ENCODE measurements around the gene KCTD19. TPM values are rescaled to one million over a fixed set of nuclear protein-coding genes. Genes with fewer than 3 reads are reported as not detected.
"Not testable (repeated sequence)": the region's sequence is repeated elsewhere in the genome, so short reads cannot be mapped to it uniquely, and the experiment has no call there.

Gene KCTD19
- total RNA-seq, 2 experiments from 2014 or later, result 3.0 to 3.9 TPM

DNA sequence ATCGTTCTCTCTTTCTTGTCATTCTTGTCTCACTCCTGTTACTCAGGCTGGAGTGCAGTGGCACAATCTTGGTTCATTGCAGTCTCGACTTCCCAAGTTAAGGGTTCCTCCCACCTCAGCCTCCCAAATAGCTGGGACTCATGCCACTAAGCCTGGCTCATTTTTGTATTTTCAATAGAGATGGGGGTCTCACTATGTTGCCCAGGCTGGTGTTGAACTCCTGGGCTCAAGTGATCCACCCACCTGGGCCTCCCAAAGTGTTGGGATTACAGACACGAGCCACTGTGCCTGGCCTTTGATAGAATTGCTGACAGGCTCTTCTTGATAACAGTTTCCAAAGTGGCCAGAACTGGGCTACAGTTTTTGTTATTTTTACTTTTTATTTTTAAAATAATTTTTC lies 34.5 kb upstream of the KCTD19 start:
- TF ChIP-seq, protein P1, sequence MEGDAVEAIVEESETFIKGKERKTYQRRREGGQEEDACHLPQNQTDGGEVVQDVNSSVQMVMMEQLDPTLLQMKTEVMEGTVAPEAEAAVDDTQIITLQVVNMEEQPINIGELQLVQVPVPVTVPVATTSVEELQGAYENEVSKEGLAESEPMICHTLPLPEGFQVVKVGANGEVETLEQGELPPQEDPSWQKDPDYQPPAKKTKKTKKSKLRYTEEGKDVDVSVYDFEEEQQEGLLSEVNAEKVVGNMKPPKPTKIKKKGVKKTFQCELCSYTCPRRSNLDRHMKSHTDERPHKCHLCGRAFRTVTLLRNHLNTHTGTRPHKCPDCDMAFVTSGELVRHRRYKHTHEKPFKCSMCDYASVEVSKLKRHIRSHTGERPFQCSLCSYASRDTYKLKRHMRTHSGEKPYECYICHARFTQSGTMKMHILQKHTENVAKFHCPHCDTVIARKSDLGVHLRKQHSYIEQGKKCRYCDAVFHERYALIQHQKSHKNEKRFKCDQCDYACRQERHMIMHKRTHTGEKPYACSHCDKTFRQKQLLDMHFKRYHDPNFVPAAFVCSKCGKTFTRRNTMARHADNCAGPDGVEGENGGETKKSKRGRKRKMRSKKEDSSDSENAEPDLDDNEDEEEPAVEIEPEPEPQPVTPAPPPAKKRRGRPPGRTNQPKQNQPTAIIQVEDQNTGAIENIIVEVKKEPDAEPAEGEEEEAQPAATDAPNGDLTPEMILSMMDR (IDR thresholded peaks at IDR 0.05), result no peak
- CTCF ChIA-PET, result interaction anchor here (1.6 kb wide), 1 partner anchor 33 kb away, joined by 5 read pairs; no protein-coding TSS in a partner anchor
- H3K27ac Mint-ChIP-seq, result no peak overlapping the region
- H3K4me3 Mint-ChIP-seq, result no peak overlapping the region
- POLR2A ChIA-PET, result interaction anchor here (1.2 kb wide), 1 partner anchor 20 kb away, joined by 3 read pairs; no protein-coding TSS in a partner anchor
- intact Hi-C loops (cut with micrococcal nuclease), result no loop called here
- no peaks in the 10 kb centered on the region for H3K9me3 Mint-ChIP-seq
- no peak for DNase-seq
- H3K4me1 Mint-ChIP-seq (ENCODE audit: low read depth), result peaks cover 7% of the 10 kb centered on the region
- ATAC-seq, result no peak
- no peaks in the 10 kb centered on the region for H3K36me3 Mint-ChIP-seq (ENCODE audit: low read depth)
- peaks cover 9% of the 10 kb centered on the region for H3K27me3 Mint-ChIP-seq

DNA sequence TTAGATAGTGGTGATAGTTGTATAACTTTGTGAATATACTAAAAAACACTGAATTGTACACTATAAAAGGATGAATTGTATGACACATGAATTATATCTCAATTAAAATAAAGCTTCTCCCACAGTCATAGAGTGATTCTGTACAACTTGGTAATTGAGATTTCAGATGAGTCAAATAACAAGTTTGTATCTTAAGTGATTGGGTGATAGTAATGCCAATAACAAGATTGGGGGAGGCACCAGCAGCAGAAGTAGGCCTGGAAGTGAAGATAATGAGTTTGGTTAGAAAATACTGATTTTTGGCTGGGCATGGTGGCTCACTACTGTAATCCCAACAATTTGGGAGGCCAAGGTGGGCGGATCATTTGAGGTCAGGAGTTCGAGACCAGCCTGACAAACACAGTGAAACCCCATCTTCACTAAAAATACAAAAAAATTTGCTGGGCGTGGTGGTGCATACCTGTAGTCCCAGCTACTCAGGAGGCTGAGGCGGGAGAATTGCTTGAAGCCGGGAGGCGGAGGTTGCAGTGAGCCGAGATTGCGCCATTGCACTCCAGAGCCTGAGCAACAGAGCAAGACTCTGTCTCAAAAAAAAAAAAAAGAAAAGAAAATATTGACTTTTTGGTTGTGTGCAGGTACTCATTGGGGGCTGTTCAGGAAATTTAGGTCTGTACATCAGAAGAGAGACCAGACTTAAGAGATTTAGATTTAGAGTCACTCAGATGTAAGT lies 33.2 kb upstream of the KCTD19 start:
- intact Hi-C loops (cut with micrococcal nuclease); H3K4me1 Mint-ChIP-seq (ENCODE audit: low read depth); H3K36me3 Mint-ChIP-seq (ENCODE audit: low read depth); DNase-seq; H3K9me3 Mint-ChIP-seq; H3K27me3 Mint-ChIP-seq; ATAC-seq; H3K4me3 Mint-ChIP-seq; H3K27ac Mint-ChIP-seq: not testable (repeated sequence)
- ChIA-PET CTCF (interaction anchor here (1.1 to 1.6 kb wide), 2 partner anchors 32 to 68 kb away, joined by 3 to 5 read pairs; no protein-coding TSS in a partner anchor), POLR2A (interaction anchor here (0.6 kb wide), 1 partner anchor 632 kb away, joined by 3 read pairs; no protein-coding TSS in a partner anchor)

DNA sequence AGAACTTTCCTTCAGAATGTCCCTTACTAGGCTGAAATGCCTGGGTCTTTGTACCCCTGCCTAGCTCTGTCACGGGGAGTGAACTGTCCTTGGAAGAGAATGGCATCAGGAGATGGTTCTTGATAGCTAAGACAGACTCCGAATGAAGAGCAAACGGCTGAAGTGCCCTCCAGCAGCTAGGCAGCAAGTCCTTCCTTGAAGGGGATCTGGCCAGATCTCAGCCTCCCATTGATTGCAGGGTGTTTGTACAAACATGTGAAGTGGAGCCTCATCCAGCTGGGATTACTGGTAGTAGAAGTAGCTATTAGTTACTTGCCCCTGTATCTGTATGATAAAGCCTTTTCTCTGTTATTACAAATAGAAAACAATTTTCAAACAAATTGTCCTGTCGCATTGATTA lies 31.0 kb upstream of the KCTD19 start:
- Mint-ChIP-seq H3K4me3 (no peak overlapping the region), H3K36me3 (ENCODE audit: low read depth) (no peaks in the 10 kb centered on the region), H3K9me3 (no peaks in the 10 kb centered on the region), H3K4me1 (ENCODE audit: low read depth) (peaks cover 2% of the 10 kb centered on the region), H3K27ac (no peak overlapping the region), H3K27me3 (peaks cover 5% of the 10 kb centered on the region)
- CTCF ChIA-PET, result interaction anchor here (0.8 to 2.0 kb wide), 8 partner anchors 9 to 91 kb away, joined by 3 to 5 read pairs (median 3); partner anchors contain the start of genes KCTD19 and LRRC36
- TF ChIP-seq, protein P1 (IDR thresholded peaks at IDR 0.05), result no peak
- ATAC-seq (no peak), DNase-seq (no peak)
- POLR2A ChIA-PET, result no interaction called here
- intact Hi-C loops (cut with micrococcal nuclease), result no loop called here

DNA sequence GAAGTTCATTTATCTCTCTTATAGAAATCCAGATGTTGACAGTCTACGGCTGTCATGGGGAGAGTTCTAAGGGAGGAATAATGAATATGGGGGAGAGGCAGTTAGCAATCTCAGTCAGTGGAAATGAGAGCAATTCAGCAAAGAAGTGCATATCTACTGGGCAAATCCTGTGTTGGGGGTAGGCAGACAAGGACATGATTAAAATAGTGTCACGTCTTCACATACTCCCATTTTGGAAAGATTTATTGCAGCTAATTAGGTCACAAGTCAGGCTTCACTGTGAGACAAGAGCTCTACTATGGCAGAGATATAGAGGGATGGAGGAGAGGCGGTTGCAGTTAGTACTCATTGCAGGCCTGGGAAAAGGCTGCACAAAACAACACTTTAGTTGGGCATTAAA lies 29.9 kb upstream of the KCTD19 start:
- no peaks in the 10 kb centered on the region for H3K9me3 Mint-ChIP-seq
- no peak for DNase-seq
- ATAC-seq, result no peak
- TF ChIP-seq, protein P1 (IDR thresholded peaks at IDR 0.05), result no peak
- CTCF ChIA-PET, result interaction anchor here (1.1 to 2.0 kb wide), 4 partner anchors 17 to 92 kb away, joined by 3 to 5 read pairs (median 4); no protein-coding TSS in a partner anchor
- no peak overlapping the region for H3K27ac Mint-ChIP-seq
- H3K4me3 Mint-ChIP-seq, result no peak overlapping the region
- POLR2A ChIA-PET, result no interaction called here
- H3K36me3 Mint-ChIP-seq (ENCODE audit: low read depth), result no peaks in the 10 kb centered on the region
- intact Hi-C loops (cut with micrococcal nuclease), result no loop called here
- peaks cover 5% of the 10 kb centered on the region for H3K27me3 Mint-ChIP-seq
- H3K4me1 Mint-ChIP-seq (ENCODE audit: low read depth), result peaks cover 2% of the 10 kb centered on the region

DNA sequence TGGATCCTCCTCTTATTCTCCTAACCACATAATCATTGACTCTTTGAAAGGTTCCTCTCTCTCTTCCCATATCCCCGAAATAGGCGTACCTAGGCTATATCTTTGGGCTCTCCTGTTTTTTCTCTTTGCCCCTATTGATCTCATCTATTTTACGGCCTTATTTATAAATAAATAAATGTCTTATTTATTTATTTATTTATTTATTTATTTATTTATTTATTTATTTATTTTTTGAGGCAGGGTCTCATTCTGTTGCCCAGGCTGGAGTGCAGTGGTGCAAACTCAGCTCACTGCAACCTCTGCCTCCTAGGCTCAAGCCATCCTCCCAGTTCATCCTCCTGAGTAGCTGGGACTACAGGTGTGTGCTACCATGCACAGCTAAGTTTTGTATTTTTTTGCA lies 25.9 kb upstream of the KCTD19 start:
- H3K27ac Mint-ChIP-seq; H3K36me3 Mint-ChIP-seq (ENCODE audit: low read depth); H3K4me3 Mint-ChIP-seq; DNase-seq; H3K4me1 Mint-ChIP-seq (ENCODE audit: low read depth); ATAC-seq; intact Hi-C loops (cut with micrococcal nuclease); H3K9me3 Mint-ChIP-seq; H3K27me3 Mint-ChIP-seq: not testable (repeated sequence)
- POLR2A ChIA-PET, result interaction anchor here (0.6 kb wide), 1 partner anchor 76 kb away, joined by 3 read pairs; no protein-coding TSS in a partner anchor
- CTCF ChIA-PET, result interaction anchor here (0.5 to 2.4 kb wide), 5 partner anchors 13 to 558 kb away, joined by 3 to 7 read pairs (median 3); no protein-coding TSS in a partner anchor

DNA sequence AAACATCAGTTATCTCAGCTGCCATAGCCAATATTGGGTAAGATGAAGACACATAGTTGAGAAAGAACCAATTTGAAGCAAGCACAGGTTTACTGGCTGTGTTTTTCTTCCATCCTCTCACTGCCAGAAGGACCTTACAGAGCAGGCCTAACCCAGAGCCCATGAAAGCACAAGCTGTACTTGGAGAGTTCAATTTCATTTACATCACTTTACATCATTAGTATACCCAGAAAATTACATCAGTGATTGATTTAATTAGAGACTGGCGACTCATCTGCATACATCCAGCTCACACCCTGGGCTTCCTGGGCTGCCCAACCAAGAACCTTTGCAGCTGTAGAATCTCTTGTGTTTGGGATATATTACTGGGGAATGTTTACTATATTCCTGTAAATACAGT lies 23.8 kb upstream of the KCTD19 start:
- Mint-ChIP-seq H3K27ac (no peak overlapping the region), H3K4me3 (no peak overlapping the region), H3K4me1 (ENCODE audit: low read depth) (no peaks in the 10 kb centered on the region), H3K27me3 (peaks cover 2% of the 10 kb centered on the region), H3K36me3 (ENCODE audit: low read depth) (no peaks in the 10 kb centered on the region), H3K9me3 (no peaks in the 10 kb centered on the region)
- TF ChIP-seq, protein P1 (IDR thresholded peaks at IDR 0.05), result no peak
- no peak for ATAC-seq
- DNase-seq, result no peak
- ChIA-PET CTCF (interaction anchor here (0.9 to 2.5 kb wide), 8 partner anchors 12 to 97 kb away, joined by 3 to 10 read pairs (median 4); partner anchors contain the start of genes TPPP3 and ZDHHC1), POLR2A (interaction anchor here (0.6 kb wide), 1 partner anchor 52 kb away, joined by 3 read pairs; no protein-coding TSS in a partner anchor)
- intact Hi-C loops (cut with micrococcal nuclease), result no loop called here
